NB4 (cell line): ENCODE results near the gene PPM1K.

Experiments used
- DNase-seq: peaks from one replicate; pipeline ENCODE4 v3.0.0; 2010; ENCODE audit warnings: low read depth
- H3K4me3 ChIP-seq: one replicate; pipeline ENCODE4 v1.5.1; 2011; ENCODE audit warnings: mild to moderate bottlenecking, low read depth, low read length, moderate library complexity
- MYC ChIP-seq: IDR thresholded peaks from 2 replicates; pipeline ENCODE4 v1.6.1; 2011; ENCODE audit warnings: low read depth, low read length
- POLR2A ChIP-seq: IDR thresholded peaks from 2 replicates; pipeline ENCODE4 v1.6.1; 2011; ENCODE audit warnings: mild to moderate bottlenecking; ENCODE audit not compliant: insufficient read length; ENCODE audit errors: extremely low read depth
- TF ChIP-seq, protein P1 (sequence below): IDR thresholded peaks from one replicate; pipeline ENCODE4 v1.5.1; 2012; ENCODE audit warnings: low read depth, low read length
- TF ChIP-seq, protein P2 (sequence below): IDR thresholded peaks from 2 replicates; pipeline ENCODE4 v1.6.1; 2011; ENCODE audit warnings: low read depth, low read length

Gene PPM1K

DNA sequence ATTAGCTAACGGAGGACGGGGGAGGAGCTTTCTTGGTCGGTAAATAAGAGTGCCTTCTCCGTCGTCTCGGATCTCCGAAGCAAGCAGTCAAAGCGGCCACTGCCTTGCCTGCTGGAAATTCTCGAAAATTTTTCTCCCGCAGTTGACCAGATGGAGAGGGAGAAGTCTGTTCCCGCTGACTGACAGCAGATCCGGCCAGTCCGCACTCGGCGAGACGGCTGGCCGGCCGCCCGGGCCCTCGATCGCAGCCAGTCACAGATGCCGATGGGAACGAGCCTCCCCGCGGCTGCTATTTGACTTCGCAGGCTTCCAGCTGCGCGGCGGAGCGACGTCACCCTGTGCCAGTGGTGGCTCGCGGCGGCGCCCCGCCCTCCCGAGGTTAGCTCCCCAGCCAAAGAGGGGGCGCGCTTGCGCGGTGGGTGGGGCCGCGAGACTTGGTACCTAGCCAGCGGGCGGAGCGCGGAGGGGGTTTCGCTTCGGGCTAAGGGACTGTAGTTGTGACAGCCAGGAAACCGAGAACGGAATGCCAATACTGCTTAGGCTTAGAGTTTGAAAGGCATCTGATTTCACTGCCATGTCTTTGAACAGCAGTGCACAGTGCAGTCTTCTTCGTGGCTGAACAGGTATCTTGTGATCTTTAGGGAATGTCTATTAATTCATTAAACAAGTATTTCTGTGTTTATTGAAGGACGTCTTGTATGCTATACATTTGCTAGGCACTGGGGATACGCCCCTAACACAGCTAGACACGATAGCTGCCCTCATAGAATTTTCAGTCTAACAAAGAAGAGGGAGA, at the start of gene PPM1K:
TSS of gene PPM1K (minus strand) at position 123 of the 796 bp plus-strand sequence. CDS start 5,978 bp downstream, outside the sequence.
- TF ChIP-seq, protein P1, sequence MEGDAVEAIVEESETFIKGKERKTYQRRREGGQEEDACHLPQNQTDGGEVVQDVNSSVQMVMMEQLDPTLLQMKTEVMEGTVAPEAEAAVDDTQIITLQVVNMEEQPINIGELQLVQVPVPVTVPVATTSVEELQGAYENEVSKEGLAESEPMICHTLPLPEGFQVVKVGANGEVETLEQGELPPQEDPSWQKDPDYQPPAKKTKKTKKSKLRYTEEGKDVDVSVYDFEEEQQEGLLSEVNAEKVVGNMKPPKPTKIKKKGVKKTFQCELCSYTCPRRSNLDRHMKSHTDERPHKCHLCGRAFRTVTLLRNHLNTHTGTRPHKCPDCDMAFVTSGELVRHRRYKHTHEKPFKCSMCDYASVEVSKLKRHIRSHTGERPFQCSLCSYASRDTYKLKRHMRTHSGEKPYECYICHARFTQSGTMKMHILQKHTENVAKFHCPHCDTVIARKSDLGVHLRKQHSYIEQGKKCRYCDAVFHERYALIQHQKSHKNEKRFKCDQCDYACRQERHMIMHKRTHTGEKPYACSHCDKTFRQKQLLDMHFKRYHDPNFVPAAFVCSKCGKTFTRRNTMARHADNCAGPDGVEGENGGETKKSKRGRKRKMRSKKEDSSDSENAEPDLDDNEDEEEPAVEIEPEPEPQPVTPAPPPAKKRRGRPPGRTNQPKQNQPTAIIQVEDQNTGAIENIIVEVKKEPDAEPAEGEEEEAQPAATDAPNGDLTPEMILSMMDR: no peak
- TF ChIP-seq, protein P2, sequence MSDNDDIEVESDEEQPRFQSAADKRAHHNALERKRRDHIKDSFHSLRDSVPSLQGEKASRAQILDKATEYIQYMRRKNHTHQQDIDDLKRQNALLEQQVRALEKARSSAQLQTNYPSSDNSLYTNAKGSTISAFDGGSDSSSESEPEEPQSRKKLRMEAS: no peak
- TF ChIP-seq MYC: no peak
- TF ChIP-seq POLR2A: peak; percentile 43
- peak within 1 kb of the TSS; percentile 82 for H3K4me3 ChIP-seq
- DNase-seq: peak; percentile 98

DNA sequence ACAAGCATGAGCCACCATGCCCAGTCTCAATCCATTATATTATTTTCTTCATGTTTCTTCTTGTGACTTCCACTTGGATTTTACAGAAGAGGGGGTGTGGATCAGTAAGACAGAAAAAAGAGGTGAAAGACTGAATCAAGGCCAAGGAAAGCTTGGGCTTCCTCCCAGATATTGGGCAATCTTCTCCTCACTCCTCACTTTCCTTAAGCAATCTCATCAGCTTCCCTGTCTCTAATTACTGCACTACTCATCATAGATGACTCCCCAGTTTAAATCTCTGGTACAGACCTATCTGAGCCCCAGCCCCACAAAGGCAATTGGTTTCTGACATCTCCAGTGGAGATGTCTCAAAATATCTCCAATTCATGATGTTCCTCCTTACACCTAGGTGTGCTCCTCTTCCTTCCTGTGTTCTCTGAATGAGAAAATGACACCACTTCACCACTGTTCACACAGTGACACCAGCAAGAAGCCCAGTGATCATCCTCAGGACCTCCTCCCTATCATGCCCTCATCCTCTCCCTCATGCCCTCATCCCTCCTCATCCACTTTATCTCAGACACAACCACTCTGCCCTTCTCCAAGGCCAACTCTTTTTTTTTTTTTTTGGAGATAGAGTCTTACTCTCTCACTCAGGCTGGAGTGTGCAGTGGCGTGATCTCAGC, 49.5 kb upstream of the PPM1K start:
- H3K4me3 ChIP-seq: no peak overlapping the region
- TF ChIP-seq, protein P1: no peak
- DNase-seq: no peak

DNA sequence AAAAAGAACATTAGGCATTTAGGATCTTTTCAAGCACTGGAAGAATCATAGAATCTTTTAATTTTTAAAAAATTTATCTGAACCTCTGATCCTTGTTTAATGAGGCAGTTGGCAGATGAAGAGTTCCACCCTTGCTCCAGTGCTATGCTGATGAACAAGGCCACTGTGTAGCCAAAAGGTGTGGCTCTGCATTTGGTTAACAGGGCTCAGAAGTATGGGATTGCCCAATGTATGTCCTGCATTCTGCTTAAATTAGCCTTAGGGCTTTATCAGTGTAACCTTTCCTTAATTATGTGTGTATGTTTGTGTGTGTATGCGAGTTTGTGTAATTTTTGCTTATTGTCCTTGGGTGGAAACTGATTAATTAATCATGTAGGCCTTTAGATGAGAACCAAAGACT, 43.3 kb upstream of the PPM1K start:
- H3K4me3 ChIP-seq: no peak overlapping the region
- no peak for DNase-seq
- TF ChIP-seq MYC (no peak), POLR2A (no peak)
- TF ChIP-seq, protein P2: no peak
- TF ChIP-seq, protein P1: no peak

DNA sequence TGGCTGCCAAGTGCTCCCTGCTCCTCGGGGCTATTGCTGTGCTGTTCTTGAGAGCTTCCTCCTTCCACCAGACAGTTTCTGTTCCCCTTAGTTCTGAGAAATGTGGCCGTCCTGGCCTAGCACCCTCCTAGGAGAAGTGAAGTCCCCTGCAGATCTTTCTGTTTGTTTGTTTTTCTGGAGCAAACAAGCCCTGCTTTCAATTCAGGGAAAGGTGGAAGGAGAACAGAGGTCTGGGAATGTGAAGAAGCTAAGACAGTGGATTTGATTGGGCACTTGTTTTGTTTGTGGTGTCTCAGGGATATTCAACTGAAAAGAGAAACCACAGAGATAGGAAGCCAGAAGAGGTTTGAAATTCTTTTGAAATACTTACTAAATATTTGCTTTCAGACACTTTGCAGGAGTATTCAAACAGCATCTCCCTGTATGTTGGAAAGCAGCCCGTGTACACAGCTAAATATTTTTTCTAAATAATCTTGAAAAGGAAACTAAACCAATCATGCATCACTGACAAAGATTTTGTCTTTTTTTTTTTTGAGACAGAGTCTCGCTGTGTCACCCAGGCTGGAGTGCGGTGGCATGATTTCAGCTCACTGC, 36.5 kb upstream of the PPM1K start:
- TF ChIP-seq MYC (no peak), POLR2A (no peak)
- TF ChIP-seq, protein P2: no peak
- TF ChIP-seq, protein P1: no peak
- peak; percentile 74 for DNase-seq
- H3K4me3 ChIP-seq: peak overlapping the region; percentile 38

DNA sequence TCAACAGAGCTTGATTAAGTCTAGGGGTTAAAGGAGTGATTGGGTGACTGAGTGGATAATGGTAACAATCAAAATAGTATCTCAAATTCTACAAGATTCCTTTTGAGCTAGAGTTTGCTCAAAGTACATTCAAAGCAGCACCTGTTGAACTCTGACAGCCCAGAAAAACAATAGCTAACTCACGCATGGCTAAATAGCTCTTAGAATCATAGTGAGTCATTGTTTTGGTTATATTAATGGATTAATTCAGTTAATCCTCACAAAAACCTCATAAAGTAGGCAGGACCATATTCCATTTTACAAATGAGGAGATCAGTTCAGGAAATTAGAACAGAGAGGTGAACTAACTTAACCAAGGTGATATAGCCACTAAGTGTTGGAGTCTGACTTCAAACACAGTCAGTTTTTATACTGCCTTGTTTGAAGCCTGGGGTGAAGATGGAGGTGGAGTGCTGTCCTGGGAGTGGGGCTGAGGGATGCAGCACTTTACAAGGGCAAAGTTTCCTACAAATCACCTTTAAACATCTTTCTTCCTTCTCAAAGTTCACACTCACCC, 35.9 kb upstream of the PPM1K start:
- no peak for DNase-seq
- TF ChIP-seq, protein P2: no peak
- TF ChIP-seq, protein P1: no peak
- no peak for TF ChIP-seq MYC
- TF ChIP-seq POLR2A: no peak
- peak overlapping the region; percentile 38 for H3K4me3 ChIP-seq
